ENCODE measurements around the gene RNF152.

DNA sequence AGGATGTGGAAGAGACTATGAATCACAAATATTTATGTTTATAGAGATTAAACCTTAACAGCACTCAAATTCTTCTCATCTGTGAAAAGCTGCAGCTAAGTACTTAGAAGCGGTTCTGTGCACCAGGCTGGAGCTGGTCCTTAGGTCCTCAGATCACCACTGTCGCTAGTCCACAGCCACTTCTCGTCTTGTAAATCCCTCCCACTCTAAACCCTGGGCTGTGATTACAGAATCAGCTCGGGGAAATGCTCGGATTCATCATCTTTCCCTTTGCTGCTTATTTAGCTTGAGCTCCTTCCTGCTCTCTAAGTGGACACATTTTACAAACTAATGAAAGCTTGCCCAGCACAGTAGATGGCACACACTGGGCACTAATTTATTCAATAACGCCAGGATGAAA, 61.7 kb downstream of the RNF152 start:
- TF ChIP-seq, protein P1, sequence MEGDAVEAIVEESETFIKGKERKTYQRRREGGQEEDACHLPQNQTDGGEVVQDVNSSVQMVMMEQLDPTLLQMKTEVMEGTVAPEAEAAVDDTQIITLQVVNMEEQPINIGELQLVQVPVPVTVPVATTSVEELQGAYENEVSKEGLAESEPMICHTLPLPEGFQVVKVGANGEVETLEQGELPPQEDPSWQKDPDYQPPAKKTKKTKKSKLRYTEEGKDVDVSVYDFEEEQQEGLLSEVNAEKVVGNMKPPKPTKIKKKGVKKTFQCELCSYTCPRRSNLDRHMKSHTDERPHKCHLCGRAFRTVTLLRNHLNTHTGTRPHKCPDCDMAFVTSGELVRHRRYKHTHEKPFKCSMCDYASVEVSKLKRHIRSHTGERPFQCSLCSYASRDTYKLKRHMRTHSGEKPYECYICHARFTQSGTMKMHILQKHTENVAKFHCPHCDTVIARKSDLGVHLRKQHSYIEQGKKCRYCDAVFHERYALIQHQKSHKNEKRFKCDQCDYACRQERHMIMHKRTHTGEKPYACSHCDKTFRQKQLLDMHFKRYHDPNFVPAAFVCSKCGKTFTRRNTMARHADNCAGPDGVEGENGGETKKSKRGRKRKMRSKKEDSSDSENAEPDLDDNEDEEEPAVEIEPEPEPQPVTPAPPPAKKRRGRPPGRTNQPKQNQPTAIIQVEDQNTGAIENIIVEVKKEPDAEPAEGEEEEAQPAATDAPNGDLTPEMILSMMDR (IDR thresholded peaks at IDR 0.05) = no peak
- TF ChIP-seq POLR2AphosphoS5 (IDR thresholded peaks at IDR 0.05) = no peak
- no peak for TF ChIP-seq POLR2A (IDR thresholded peaks at IDR 0.05)
